ENCODE data around the gene DNM2. TPM values are rescaled to one million over a fixed set of nuclear protein-coding genes. Genes with fewer than 3 reads are reported as not detected.
A peak's percentile ranks its signal among the peaks of the same experiment; 100 is the strongest.

DNM2 gene
- total and polyA plus RNA-seq, 9 of the 15 experiments (the other 6 are each of a cell fraction or from before 2014, with no cell fraction given) = 2.2 to 161 (median 72.6) TPM

GRCh38 chr19:10835754-10836478 is 118.0 kb downstream of the DNM2 start, which contains the start of gene TMED1 (continued):
- TF ChIP-seq NR0B1 (IDR thresholded peaks at IDR 0.05; ENCODE audit: partially characterized antibody) = no peak
- TF ChIP-seq, protein P1, sequence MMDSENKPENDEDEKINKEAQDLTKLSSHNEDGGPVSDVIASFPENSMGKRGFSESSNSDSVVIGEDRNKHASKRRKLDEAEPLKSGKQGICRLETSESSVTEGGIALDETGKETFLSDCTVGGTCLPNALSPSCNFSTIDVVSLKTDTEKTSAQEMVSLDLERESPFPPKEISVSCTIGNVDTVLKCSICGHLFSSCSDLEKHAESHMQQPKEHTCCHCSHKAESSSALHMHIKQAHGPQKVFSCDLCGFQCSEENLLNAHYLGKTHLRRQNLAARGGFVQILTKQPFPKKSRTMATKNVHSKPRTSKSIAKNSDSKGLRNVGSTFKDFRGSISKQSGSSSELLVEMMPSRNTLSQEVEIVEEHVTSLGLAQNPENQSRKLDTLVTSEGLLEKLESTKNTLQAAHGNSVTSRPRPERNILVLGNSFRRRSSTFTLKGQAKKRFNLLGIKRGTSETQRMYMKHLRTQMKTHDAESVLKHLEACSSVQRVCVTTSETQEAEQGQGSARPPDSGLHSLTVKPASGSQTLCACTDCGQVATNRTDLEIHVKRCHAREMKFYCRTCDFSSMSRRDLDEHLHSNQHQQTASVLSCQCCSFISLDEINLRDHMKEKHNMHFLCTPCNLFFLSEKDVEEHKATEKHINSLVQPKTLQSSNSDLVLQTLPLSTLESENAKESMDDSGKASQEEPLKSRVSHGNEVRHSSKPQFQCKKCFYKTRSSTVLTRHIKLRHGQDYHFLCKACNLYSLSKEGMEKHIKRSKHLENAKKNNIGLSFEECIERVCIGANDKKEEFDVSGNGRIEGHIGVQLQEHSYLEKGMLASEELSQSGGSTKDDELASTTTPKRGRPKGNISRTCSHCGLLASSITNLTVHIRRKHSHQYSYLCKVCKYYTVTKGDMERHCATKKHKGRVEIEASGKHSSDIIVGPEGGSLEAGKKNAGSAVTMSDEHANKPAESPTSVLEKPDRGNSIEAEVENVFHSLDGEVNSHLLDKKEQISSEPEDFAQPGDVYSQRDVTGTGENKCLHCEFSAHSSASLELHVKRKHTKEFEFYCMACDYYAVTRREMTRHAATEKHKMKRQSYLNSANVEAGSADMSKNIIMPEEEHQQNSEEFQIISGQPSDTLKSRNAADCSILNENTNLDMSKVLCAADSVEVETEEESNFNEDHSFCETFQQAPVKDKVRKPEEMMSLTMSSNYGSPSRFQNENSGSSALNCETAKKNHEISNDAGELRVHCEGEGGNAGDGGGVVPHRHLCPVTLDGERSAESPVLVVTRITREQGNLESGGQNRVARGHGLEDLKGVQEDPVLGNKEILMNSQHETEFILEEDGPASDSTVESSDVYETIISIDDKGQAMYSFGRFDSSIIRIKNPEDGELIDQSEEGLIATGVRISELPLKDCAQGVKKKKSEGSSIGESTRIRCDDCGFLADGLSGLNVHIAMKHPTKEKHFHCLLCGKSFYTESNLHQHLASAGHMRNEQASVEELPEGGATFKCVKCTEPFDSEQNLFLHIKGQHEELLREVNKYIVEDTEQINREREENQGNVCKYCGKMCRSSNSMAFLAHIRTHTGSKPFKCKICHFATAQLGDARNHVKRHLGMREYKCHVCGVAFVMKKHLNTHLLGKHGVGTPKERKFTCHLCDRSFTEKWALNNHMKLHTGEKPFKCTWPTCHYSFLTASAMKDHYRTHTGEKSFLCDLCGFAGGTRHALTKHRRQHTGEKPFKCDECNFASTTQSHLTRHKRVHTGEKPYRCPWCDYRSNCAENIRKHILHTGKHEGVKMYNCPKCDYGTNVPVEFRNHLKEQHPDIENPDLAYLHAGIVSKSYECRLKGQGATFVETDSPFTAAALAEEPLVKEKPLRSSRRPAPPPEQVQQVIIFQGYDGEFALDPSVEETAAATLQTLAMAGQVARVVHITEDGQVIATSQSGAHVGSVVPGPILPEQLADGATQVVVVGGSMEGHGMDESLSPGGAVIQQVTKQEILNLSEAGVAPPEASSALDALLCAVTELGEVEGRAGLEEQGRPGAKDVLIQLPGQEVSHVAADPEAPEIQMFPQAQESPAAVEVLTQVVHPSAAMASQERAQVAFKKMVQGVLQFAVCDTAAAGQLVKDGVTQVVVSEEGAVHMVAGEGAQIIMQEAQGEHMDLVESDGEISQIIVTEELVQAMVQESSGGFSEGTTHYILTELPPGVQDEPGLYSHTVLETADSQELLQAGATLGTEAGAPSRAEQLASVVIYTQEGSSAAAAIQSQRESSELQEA (IDR thresholded peaks at IDR 0.05; ENCODE audit: low read depth) = no peak
- no peak for TF ChIP-seq CBX5 (IDR thresholded peaks at IDR 0.05; ENCODE audit: borderline replicate concordance, low read depth)
- no peak for TF ChIP-seq TGIF2 (CRISPR knock-in tag; IDR thresholded peaks at IDR 0.05)
- no peak for TF ChIP-seq ZC3H4 (CRISPR knock-in tag; IDR thresholded peaks at IDR 0.05; ENCODE audit: borderline replicate concordance)
- no peak for TF ChIP-seq EP300 (IDR thresholded peaks at IDR 0.05; ENCODE audit: low read length)
- no peak for TF ChIP-seq U2AF2 (optimal IDR thresholded peaks at IDR 0.05; ENCODE audit: low read depth, low read length)
- TF ChIP-seq NFIC (IDR thresholded peaks at IDR 0.05) = no peak
- no peak for TF ChIP-seq GTF2E2 (tag; IDR thresholded peaks at IDR 0.05)
- TF ChIP-seq MED1 (CRISPR knock-in tag; IDR thresholded peaks at IDR 0.05; ENCODE audit: borderline replicate concordance) = 0 out of 2 replicates have a peak, but pooled peaks have one; percentile 4
- TF ChIP-seq NR2F6 (CRISPR knock-in tag; IDR thresholded peaks at IDR 0.05) = 0 out of 2 replicates have a peak, but pooled peaks have one; percentile 9
- no peak for TF ChIP-seq ZNF764 (CRISPR knock-in tag; IDR thresholded peaks at IDR 0.05; ENCODE audit: low read depth)
- TF ChIP-seq AFF1 (IDR thresholded peaks at IDR 0.05; ENCODE audit: low read depth in 1 of 2, partially characterized antibody in 2 of 2) = no peak
